B cell (primary cell): ENCODE measurements around the gene RTL1. TPM values are rescaled to one million over a fixed set of nuclear protein-coding genes. Genes with fewer than 3 reads are reported as not detected.

Source experiments
- ATAC-seq: fragments of 200-7000 bp; cut with Tn5 transposase; one replicate; pipeline ENCODE4 v1.10.0; 2021; ENCODE audit warnings: low read depth, mild to moderate bottlenecking, moderate number of reproducible peaks, moderate library complexity
- CTCF ChIA-PET: fragments of 350-600 bp; sonication (Branson Sonifier 250); formaldehyde crosslinking; loops from one replicate; lab custom pipeline; 2021; ENCODE audit warnings: antibody characterized with exemption, inconsistent platforms; lab: Charles Lee
- POLR2A ChIA-PET: fragments of 350-600 bp; sonication (Branson Sonifier 250); formaldehyde crosslinking; loops from one replicate; lab custom pipeline; 2021; ENCODE audit warnings: antibody characterized with exemption; lab: Charles Lee
- DNase-seq: peaks from one replicate; pipeline ENCODE4 v3.0.0; 2013
- H2AFZ ChIP-seq: 2 replicates; pipeline ENCODE4 v1.6.1; 2012; ENCODE audit warnings: mild to moderate bottlenecking, low read depth, low read length; ENCODE audit not compliant: insufficient read depth, poor library complexity, severe bottlenecking
- H3K27ac ChIP-seq, 2 donors: 1 replicate in 1 of 2; 2 replicates in 1 of 2; pipeline ENCODE4 v1.5.1; 2012 to 2013; ENCODE audit warnings: low read length in 2 of 2, mild to moderate bottlenecking in 2 of 2, moderate library complexity in 1 of 2
- H3K27me3 ChIP-seq, 4 experiments: fragments of 200-600 bp in 1 of 4; sonication (generic) in 1 of 4; replicated peaks in 1 of 4; 1 replicate in 2 of 4; 2 replicates in 2 of 4; pipeline versions ENCODE4 v1.6.1 to v1.7.0; 2013 to 2016; ENCODE audit warnings: low read length in 3 of 4, mild to moderate bottlenecking in 2 of 4, mixed read lengths in 1 of 4, moderate library complexity in 1 of 4; ENCODE audit not compliant: insufficient read depth in 4 of 4, control insufficient read depth in 3 of 4; ENCODE audit errors: control extremely low read depth in 1 of 4
- H3K36me3 ChIP-seq, 2 experiments: replicated peaks in 1 of 2; 1 replicate in 1 of 2; 2 replicates in 1 of 2; pipeline versions ENCODE4 v1.6.1 to v1.7.1; 2013; ENCODE audit warnings: low read length in 1 of 2; ENCODE audit not compliant: insufficient read depth in 2 of 2, control insufficient read depth in 1 of 2; ENCODE audit errors: control extremely low read depth in 1 of 2, extremely low read depth in 1 of 2
- H3K4me1 ChIP-seq, 2 donors: fragments of 200-600 bp in 1 of 2; sonication (generic) in 1 of 2; 1 replicate in 1 of 2; 2 replicates in 1 of 2; pipeline versions ENCODE4 v1.5.1 to v1.6.1; 2013 to 2017; ENCODE audit warnings: low read length in 2 of 2; ENCODE audit not compliant: control insufficient read depth in 2 of 2, insufficient read depth in 2 of 2
- H3K4me2 ChIP-seq: replicated peaks from 2 replicates; pipeline ENCODE3; 2012; ENCODE audit warnings: mild to moderate bottlenecking, low read depth, low read length; ENCODE audit not compliant: poor library complexity, severe bottlenecking
- H3K4me3 ChIP-seq, 5 experiments: fragments of 200-600 bp in 1 of 5; sonication (generic) in 1 of 5; 1 replicate in 3 of 5; 2 replicates in 2 of 5; pipeline versions ENCODE4 v1.5.1 to v1.7.0; 2011 to 2016; ENCODE audit warnings: low read length in 4 of 5, mild to moderate bottlenecking in 4 of 5, low read depth in 2 of 5, control low read depth in 1 of 5, moderate library complexity in 1 of 5; ENCODE audit not compliant: insufficient read depth in 1 of 5; ENCODE audit errors: control extremely low read depth in 1 of 5, extremely low read depth in 1 of 5
- H3K79me2 ChIP-seq: fragments of 200-600 bp; sonication (generic); one replicate; pipeline ENCODE4 v1.6.0; 2016; ENCODE audit warnings: low read length; ENCODE audit not compliant: control insufficient read depth, insufficient read depth
- H3K9ac ChIP-seq: fragments of 200-600 bp; sonication (generic); 2 replicates; pipeline ENCODE4 v1.6.1; 2017; ENCODE audit warnings: mild to moderate bottlenecking, low read length, moderate library complexity
- H3K9me3 ChIP-seq, 3 donors: one replicate each; pipeline versions ENCODE4 v1.6.1 to v1.7.1; 2013; ENCODE audit warnings: low read length in 2 of 3; ENCODE audit not compliant: control insufficient read depth in 2 of 3, insufficient read depth in 1 of 3; ENCODE audit errors: control extremely low read depth in 1 of 3
- H4K20me1 ChIP-seq: 2 replicates; pipeline ENCODE4 v1.6.0; 2012; ENCODE audit warnings: mild to moderate bottlenecking, low read length; ENCODE audit not compliant: insufficient read depth, control insufficient read depth, poor library complexity, severe bottlenecking
- H3K27ac Mint-ChIP-seq: one replicate; pipeline ENCODE4 v1.8.0; 2021; ENCODE audit warnings: mixed read lengths
- H3K27me3 Mint-ChIP-seq: one replicate; pipeline ENCODE4 v1.8.0; 2021; ENCODE audit warnings: mixed read lengths
- H3K4me1 Mint-ChIP-seq: one replicate; pipeline ENCODE4 v1.8.0; 2021; ENCODE audit warnings: mixed read lengths
- H3K4me3 Mint-ChIP-seq: one replicate; pipeline ENCODE4 v1.8.0; 2021; ENCODE audit warnings: mixed read lengths
- H3K9me3 Mint-ChIP-seq: one replicate; pipeline ENCODE4 v1.8.0; 2022; ENCODE audit warnings: mixed read lengths; ENCODE audit not compliant: insufficient read depth
- CTCF ChIP-seq: fragments of 200-600 bp; IDR thresholded peaks from one replicate; pipeline ENCODE4 v1.8.0; 2022; ENCODE audit warnings: antibody characterized with exemption, mild to moderate bottlenecking
- EZH2 ChIP-seq: IDR thresholded peaks from 2 replicates; pipeline ENCODE4 v1.6.1; 2012; ENCODE audit warnings: borderline replicate concordance, low read depth, mild to moderate bottlenecking, moderate library complexity, low read length; ENCODE audit not compliant: insufficient read depth, poor library complexity, severe bottlenecking
- WGBS: methylation state at CpG from one replicate; pipeline ENCODE4 v1.1.5; 2013; ENCODE audit warnings: missing lambda C conversion rate; ENCODE audit not compliant: insufficient coverage; 5-methylcytosine and 5-hydroxymethylcytosine counted together
- intact Hi-C: fragments of 100-400 bp; cut with micrococcal nuclease; formaldehyde crosslinking; loops from one replicate; pipeline ENCODE4 v1.10.0; 2022
- polyA plus RNA-seq: library from polyadenylated mRNA; depleted of rRNA; stranded (reverse); fragments of >200 nt; gene quantifications from 2 replicates; pipeline ENCODE4 v1.2.3, GENCODE V29; 2012
- total RNA-seq, 2 donors: library from RNA; stranded (reverse); fragments of 120-200 nt in 1 of 2; gene quantifications; 1 replicate in 1 of 2; 2 replicates in 1 of 2; pipeline versions ENCODE4 v1.2.3 to v1.2.4, GENCODE V29; 2013 to 2022

RTL1 gene
- total and polyA plus RNA-seq, 2 donors (not counting 1 experiment from before 2014, with no cell fraction given) = not detected

GRCh38 chr14:100900837-100901390, 2.6 kb downstream of the RTL1 start:
- no peaks in the 10 kb centered on the region for H4K20me1 ChIP-seq
- H3K4me3 ChIP-seq = no peak overlapping the region
- no peaks in the 10 kb centered on the region for H3K79me2 ChIP-seq
- TF ChIP-seq EZH2 (no peak), CTCF (no peak)
- H3K36me3 ChIP-seq = no peaks in the 10 kb centered on the region
- ATAC-seq = no peak
- H3K4me1 ChIP-seq = no peaks in the 10 kb centered on the region
- H3K27me3 ChIP-seq = peaks cover 0 to 33% (median 3%) of the 10 kb centered on the region in 4 experiments
- DNase-seq = no peak
- 46% methylated on average over 15 of the region's 15 CpGs for WGBS
- ChIA-PET POLR2A (no interaction called here), CTCF (no interaction called here)
- Mint-ChIP-seq H3K9me3 (no peaks in the 10 kb centered on the region), H3K27ac (no peak overlapping the region), H3K4me1 (no peaks in the 10 kb centered on the region), H3K27me3 (peaks cover 52% of the 10 kb centered on the region), H3K4me3 (no peak overlapping the region)
- H2AFZ ChIP-seq = no peak overlapping the region
- intact Hi-C loops = no loop called here
- H3K9ac ChIP-seq = no peak overlapping the region
- H3K9me3 ChIP-seq = peaks cover 0 to 24% (median 0%) of the 10 kb centered on the region in 3 donors
- H3K4me2 ChIP-seq = no peak overlapping the region
- H3K27ac ChIP-seq = no peak overlapping the region

- ChIA-PET CTCF (interaction anchor here (0.7 kb wide), 1 partner anchor 136 kb away, joined by 3 read pairs; no protein-coding TSS in a partner anchor), POLR2A (no interaction called here)
Observed at GRCh38 chr14:100899884-100900771, 3.4 kb downstream of the RTL1 start.

More at GRCh38 chr14:100899884-100900771, 3.4 kb downstream of the RTL1 start:
- H3K9me3 ChIP-seq = peaks cover 0 to 24% (median 0%) of the 10 kb centered on the region in 3 donors
- H3K4me2 ChIP-seq = no peak overlapping the region
- TF ChIP-seq EZH2 (no peak), CTCF (no peak)
- H3K4me1 ChIP-seq = no peaks in the 10 kb centered on the region
- Mint-ChIP-seq H3K27ac (no peak overlapping the region), H3K4me1 (no peaks in the 10 kb centered on the region), H3K4me3 (no peak overlapping the region), H3K9me3 (no peaks in the 10 kb centered on the region), H3K27me3 (peaks cover 49% of the 10 kb centered on the region)
- no peak overlapping the region for H2AFZ ChIP-seq
- H3K4me3 ChIP-seq = no peak overlapping the region
- ATAC-seq (no peak), DNase-seq (no peak)
- H3K27me3 ChIP-seq = peaks cover 0 to 34% (median 3%) of the 10 kb centered on the region in 4 experiments
- 6% methylated on average over 8 of the region's 19 CpGs for WGBS
- H3K9ac ChIP-seq = no peak overlapping the region
- H4K20me1 ChIP-seq = no peaks in the 10 kb centered on the region
- H3K27ac ChIP-seq = no peak overlapping the region
- H3K36me3 ChIP-seq = no peaks in the 10 kb centered on the region
- H3K79me2 ChIP-seq = no peaks in the 10 kb centered on the region
- intact Hi-C loops = no loop called here
